NCI-H2029 treated with DMSO at 0.1 percent for 48 hours (cell line): ENCODE data around the gene PPIL1.
"Not testable (repeated sequence)": the region's sequence is repeated elsewhere in the genome, so short reads cannot be mapped to it uniquely, and the experiment has no call there.

Experiments used
- DNase-seq: peaks from one replicate; lab custom pipeline; 2025; lab: John Stamatoyannopoulos, UW

The PPIL1 gene

GRCh38 chr6:36817176-36817817 lies 57.3 kb downstream of the PPIL1 start:
- no peak for DNase-seq

- no peak for DNase-seq
Measured at GRCh38 chr6:36815962-36816735, 58.5 kb downstream of the PPIL1 start.

- DNase-seq, result no peak
Measured at GRCh38 chr6:36814249-36814648, 60.4 kb downstream of the PPIL1 start.

- DNase-seq, result no peak
Measured at GRCh38 chr6:36813526-36813925, 61.1 kb downstream of the PPIL1 start.

- not testable (repeated sequence) for DNase-seq
Measured at GRCh38 chr6:36813047-36813446, 61.6 kb downstream of the PPIL1 start.

- DNase-seq, result no peak
Measured at GRCh38 chr6:36809941-36810803, 64.4 kb downstream of the PPIL1 start.

- no peak for DNase-seq
Measured at GRCh38 chr6:36809156-36809555, 65.4 kb downstream of the PPIL1 start.

- DNase-seq, result no peak
Measured at GRCh38 chr6:36808634-36809033, 66.0 kb downstream of the PPIL1 start.

GRCh38 chr6:36807750-36808149 lies 66.9 kb downstream of the PPIL1 start:
- DNase-seq, result no peak

GRCh38 chr6:36807143-36807542 lies 67.5 kb downstream of the PPIL1 start:
- DNase-seq, result no peak

- no peak for DNase-seq
Measured at GRCh38 chr6:36805917-36806316, 68.7 kb downstream of the PPIL1 start.

GRCh38 chr6:36805096-36805797 lies 69.4 kb downstream of the PPIL1 start:
- DNase-seq, result no peak
